Ishikawa (cell line): Measurements from ENCODE around the gene EID2B.

Experiments used
- CEBPB ChIP-seq: IDR thresholded peaks from 2 replicates; pipeline ENCODE4 v1.6.1; 2012
- CREB1 ChIP-seq: IDR thresholded peaks from 2 replicates; pipeline ENCODE4 v1.6.1; 2012; ENCODE audit warnings: low read depth
- EP300 ChIP-seq: IDR thresholded peaks from 2 replicates; pipeline ENCODE4 v1.6.1; 2012; ENCODE audit warnings: borderline replicate concordance
- FOXM1 ChIP-seq: IDR thresholded peaks from 2 replicates; pipeline ENCODE4 v1.6.1; 2012; ENCODE audit warnings: low read depth, borderline replicate concordance
- MAX ChIP-seq: IDR thresholded peaks from 2 replicates; pipeline ENCODE4 v1.6.1; 2012
- NFIC ChIP-seq: IDR thresholded peaks from 2 replicates; pipeline ENCODE4 v1.6.1; 2012
- RAD21 ChIP-seq: IDR thresholded peaks from 2 replicates; pipeline ENCODE4 v1.6.1; 2012; ENCODE audit warnings: low read depth
- REST ChIP-seq: IDR thresholded peaks from 2 replicates; pipeline ENCODE4 v1.6.1; 2012; ENCODE audit warnings: low read depth, mild to moderate bottlenecking
- TAF1 ChIP-seq: IDR thresholded peaks from 2 replicates; pipeline ENCODE4 v1.6.1; 2012; ENCODE audit warnings: low read depth, mild to moderate bottlenecking
- TCF12 ChIP-seq: IDR thresholded peaks from 2 replicates; pipeline ENCODE4 v1.6.1; 2012; ENCODE audit warnings: low read depth
- TEAD4 ChIP-seq: IDR thresholded peaks from 2 replicates; pipeline ENCODE4 v1.6.1; 2012
- USF1 ChIP-seq: IDR thresholded peaks from 2 replicates; pipeline ENCODE4 v1.6.1; 2012
- YY1 ChIP-seq: IDR thresholded peaks from 2 replicates; pipeline ENCODE4 v1.6.1; 2012; ENCODE audit warnings: low read depth
- ZBTB7A ChIP-seq: IDR thresholded peaks from 2 replicates; pipeline ENCODE4 v1.6.1; 2012; ENCODE audit warnings: low read depth

GRCh38 chr19:39518975-39519374 is 13.7 kb downstream of the EID2B start:
- TF ChIP-seq RAD21, result no peak
- TF ChIP-seq EP300, result no peak
- TF ChIP-seq REST, result no peak
- no peak for TF ChIP-seq FOXM1
- no peak for TF ChIP-seq ZBTB7A
- no peak for TF ChIP-seq YY1
- TF ChIP-seq TAF1, result no peak
- TF ChIP-seq TCF12, result no peak
- no peak for TF ChIP-seq TEAD4
- TF ChIP-seq MAX, result no peak
- no peak for TF ChIP-seq NFIC
- no peak for TF ChIP-seq CEBPB
- TF ChIP-seq USF1, result no peak
- TF ChIP-seq CREB1, result no peak
